BLaER1 treated with 17β-estradiol and CSF1 and Interleukin-3, amounts not matched to agents 10 nM and 100 nM (cell line): ENCODE data around the gene RMDN2.
"Not testable (repeated sequence)": the region's sequence is repeated elsewhere in the genome, so short reads cannot be mapped to it uniquely, and the experiment has no call there.

Source experiments
- H3K27ac ChIP-seq, 11 experiments: shearing (Covaris generic); formaldehyde crosslinking; 2 replicates each; pipeline ENCODE4 v1.8.1; 2022
- H3K27me3 ChIP-seq, 11 experiments: shearing (Covaris generic); formaldehyde crosslinking; 2 replicates each; pipeline ENCODE4 v1.8.1; 2022
- H3K36me3 ChIP-seq, 11 experiments: shearing (Covaris generic); formaldehyde crosslinking; 2 replicates each; pipeline ENCODE4 v1.8.1; 2022
- H3K4me1 ChIP-seq, 10 experiments: shearing (Covaris generic); formaldehyde crosslinking; 2 replicates each; pipeline ENCODE4 v1.8.1; 2022
- H3K4me2 ChIP-seq, 11 experiments: shearing (Covaris generic); formaldehyde crosslinking; 2 replicates each; pipeline ENCODE4 v1.8.1; 2022
- H3K4me3 ChIP-seq, 10 experiments: shearing (Covaris generic); formaldehyde crosslinking; 2 replicates each; pipeline ENCODE4 v1.8.1; 2022
- H3K9ac ChIP-seq, 11 experiments: shearing (Covaris generic); formaldehyde crosslinking; 2 replicates each; pipeline ENCODE4 v1.8.1; 2022
- H3K9me3 ChIP-seq, 11 experiments: shearing (Covaris generic); formaldehyde crosslinking; replicated peaks in 1 of 11; 2 replicates each; pipeline ENCODE4 v1.8.1; 2022
- H4K20me1 ChIP-seq, 11 experiments: shearing (Covaris generic); formaldehyde crosslinking; 2 replicates each; pipeline ENCODE4 v1.8.1; 2022
- Cebpa-rat ChIP-seq, 11 experiments: shearing (Covaris generic); IDR thresholded peaks; 2 replicates each; pipeline ENCODE4 v1.8.1; 2022

RMDN2 gene

GRCh38 chr2:37934591-37935513 is 9.8 kb downstream of the RMDN2 start:
- Histone ChIP-seq H3K36me3 (peaks cover 0 to 12% (median 8%) of the 10 kb centered on the region in 11 experiments; a peak in 10 of 22 replicates), H3K4me1 (peaks cover 26 to 48% (median 42%) of the 10 kb centered on the region in 10 experiments), H3K27ac (peak overlapping the region in 8 of 11 experiments; percentile 30 to 70 (median 62); a peak in 16 of 22 replicates), H3K4me2 (peak overlapping the region; percentile 64 to 92 (median 74)), H4K20me1 (no peaks in the 10 kb centered on the region), H3K9me3 (peaks cover 12 to 33% (median 26%) of the 10 kb centered on the region in 11 experiments), H3K9ac (peak overlapping the region; percentile 9 to 64 (median 28); a peak in 15 of 22 replicates), H3K4me3 (peak overlapping the region; percentile 16 to 43 (median 32); a peak in 10 of 20 replicates), H3K27me3 (no peaks in the 10 kb centered on the region)
- TF ChIP-seq Cebpa-rat (IDR thresholded peaks at IDR 0.05) = no peak

- not testable (repeated sequence) for H3K27me3 ChIP-seq, H3K4me3 ChIP-seq, H4K20me1 ChIP-seq, H3K36me3 ChIP-seq, H3K9ac ChIP-seq
- Histone ChIP-seq H3K4me1 (peaks cover 26 to 52% (median 44%) of the 10 kb centered on the region in 10 experiments), H3K27ac (peak overlapping the region in 1 of 11 experiments; percentile 7; a peak in 1 of 22 replicates), H3K9me3 (peaks cover 33 to 49% (median 39%) of the 10 kb centered on the region in 11 experiments), H3K4me2 (peak overlapping the region in 10 of 11 experiments; percentile 31 to 86 (median 72); a peak in 19 of 22 replicates)
Observed at GRCh38 chr2:37937568-37937967, 12.5 kb downstream of the RMDN2 start.

GRCh38 chr2:37941267-37941666 is 16.2 kb downstream of the RMDN2 start:
- Histone ChIP-seq H3K4me1 (peaks cover 7 to 25% (median 19%) of the 10 kb centered on the region in 10 experiments; a peak in 17 of 20 replicates), H3K9me3 (peaks cover 31 to 39% (median 36%) of the 10 kb centered on the region in 11 experiments)
- H3K4me3 ChIP-seq, H3K27me3 ChIP-seq, H3K4me2 ChIP-seq, H4K20me1 ChIP-seq, H3K9ac ChIP-seq, H3K27ac ChIP-seq, H3K36me3 ChIP-seq: not testable (repeated sequence)

- Histone ChIP-seq H3K9ac (no peak overlapping the region), H3K36me3 (peaks cover 0 to 9% (median 0%) of the 10 kb centered on the region in 11 experiments; a peak in 1 of 22 replicates), H3K27ac (no peak overlapping the region), H3K4me2 (no peak overlapping the region), H3K27me3 (no peaks in the 10 kb centered on the region), H3K9me3 (peaks cover 22 to 29% (median 28%) of the 10 kb centered on the region in 11 experiments), H4K20me1 (no peaks in the 10 kb centered on the region), H3K4me1 (peaks cover 0 to 5% (median 0%) of the 10 kb centered on the region in 10 experiments; a peak in 1 of 20 replicates), H3K4me3 (no peak overlapping the region)
- TF ChIP-seq Cebpa-rat (IDR thresholded peaks at IDR 0.05) = no peak
Observed at GRCh38 chr2:37944268-37944667, 19.2 kb downstream of the RMDN2 start.

DNA sequence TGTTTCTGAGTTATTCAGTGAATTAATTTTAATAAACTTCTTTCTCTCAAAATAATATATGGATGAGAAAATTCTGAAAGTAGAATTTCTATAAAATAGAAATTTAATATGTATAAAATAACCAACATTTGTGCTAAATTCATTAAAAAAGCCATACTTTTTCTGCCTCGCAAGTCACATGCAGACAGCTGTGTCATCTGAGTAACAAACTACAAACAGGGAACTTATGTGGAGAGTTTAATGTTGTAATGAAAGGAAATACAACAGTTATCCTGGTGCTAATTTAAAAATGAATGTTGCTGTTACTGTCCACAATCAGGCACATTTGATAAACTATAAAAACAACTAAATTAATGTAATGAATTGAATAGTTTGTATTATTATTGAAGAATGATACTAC is 22.2 kb downstream of the RMDN2 start:
- TF ChIP-seq Cebpa-rat (IDR thresholded peaks at IDR 0.05) = no peak
- no peak overlapping the region for H3K4me2 ChIP-seq
- H3K36me3 ChIP-seq = peaks cover 0 to 7% (median 0%) of the 10 kb centered on the region in 11 experiments; a peak in 1 of 22 replicates
- H3K27me3 ChIP-seq = no peaks in the 10 kb centered on the region
- no peak overlapping the region for H3K4me3 ChIP-seq
- no peak overlapping the region for H3K27ac ChIP-seq
- H4K20me1 ChIP-seq = no peaks in the 10 kb centered on the region
- H3K9ac ChIP-seq = no peak overlapping the region
- H3K9me3 ChIP-seq = no peaks in the 10 kb centered on the region
- no peaks in the 10 kb centered on the region for H3K4me1 ChIP-seq

GRCh38 chr2:37962018-37962739 is 37.1 kb downstream of the RMDN2 start:
- not testable (repeated sequence) for H3K4me3 ChIP-seq, H3K4me2 ChIP-seq, H3K4me1 ChIP-seq, H4K20me1 ChIP-seq, H3K36me3 ChIP-seq, H3K9ac ChIP-seq, H3K27ac ChIP-seq, H3K27me3 ChIP-seq
- H3K9me3 ChIP-seq = peaks cover 50 to 79% (median 65%) of the 10 kb centered on the region in 11 experiments

GRCh38 chr2:37962740-37963121 is 37.6 kb downstream of the RMDN2 start:
- not testable (repeated sequence) for H3K4me2 ChIP-seq, H3K27ac ChIP-seq, H4K20me1 ChIP-seq, H3K4me3 ChIP-seq, H3K4me1 ChIP-seq, H3K9ac ChIP-seq, H3K27me3 ChIP-seq
- Histone ChIP-seq H3K9me3 (peaks cover 50 to 76% (median 65%) of the 10 kb centered on the region in 11 experiments), H3K36me3 (peaks cover 0 to 11% (median 0%) of the 10 kb centered on the region in 11 experiments; a peak in 1 of 22 replicates)

- H3K9ac ChIP-seq, H3K4me2 ChIP-seq, H3K27me3 ChIP-seq, H3K27ac ChIP-seq, H4K20me1 ChIP-seq, H3K4me1 ChIP-seq, H3K4me3 ChIP-seq: not testable (repeated sequence)
- Histone ChIP-seq H3K9me3 (peaks cover 39 to 67% (median 56%) of the 10 kb centered on the region in 11 experiments), H3K36me3 (peaks cover 0 to 11% (median 0%) of the 10 kb centered on the region in 11 experiments; a peak in 1 of 22 replicates)
Observed at GRCh38 chr2:37963901-37964300, 38.8 kb downstream of the RMDN2 start.

- H3K27ac ChIP-seq = no peak overlapping the region
- no peaks in the 10 kb centered on the region for H3K27me3 ChIP-seq
- no peak overlapping the region for H3K9ac ChIP-seq
- no peaks in the 10 kb centered on the region for H3K4me1 ChIP-seq
- peaks cover 33 to 49% (median 43%) of the 10 kb centered on the region in 11 experiments for H3K9me3 ChIP-seq
- no peaks in the 10 kb centered on the region for H4K20me1 ChIP-seq
- H3K4me3 ChIP-seq = no peak overlapping the region
- TF ChIP-seq Cebpa-rat (IDR thresholded peaks at IDR 0.05) = no peak
- peaks cover 0 to 11% (median 0%) of the 10 kb centered on the region in 11 experiments; a peak in 1 of 22 replicates for H3K36me3 ChIP-seq
- no peak overlapping the region for H3K4me2 ChIP-seq
Observed at GRCh38 chr2:37966326-37966725, 41.2 kb downstream of the RMDN2 start.
